ENCODE data around the gene EID1. TPM values are rescaled to one million over a fixed set of nuclear protein-coding genes. Genes with fewer than 3 reads are reported as not detected.

EID1 gene
- total RNA-seq = 100 to 1,000 TPM; 204 to 266 (median 227) TPM

- intact Hi-C loops (cut with DNase I; ENCODE audit: low total_unique reads) = no loop called here
- no peaks in the 10 kb centered on the region for H3K27me3 ChIP-seq
- H3K36me3 ChIP-seq = no peaks in the 10 kb centered on the region
- peaks cover 0 to 10% of the 10 kb centered on the region in 2 donors for H3K4me1 ChIP-seq
- DNase-seq (ENCODE audit: low spot score in 2 of 2) = peak; percentile 88 to 90
- H3K9me3 ChIP-seq = no peaks in the 10 kb centered on the region
- H3K4me3 ChIP-seq = peak within 1 kb of the TSS; percentile 58 to 88 (median 82)
- TF ChIP-seq CTCF (IDR thresholded peaks at IDR 0.05) = no peak
- peak; percentile 50 for TF ChIP-seq POLR2A (IDR thresholded peaks at IDR 0.05)
- peak; percentile 94 for TF ChIP-seq POLR2AphosphoS5 (IDR thresholded peaks at IDR 0.05)
- peak within 1 kb of the TSS; percentile 89 for H3K27ac ChIP-seq
These were observed at the start of gene EID1 for GRCh38 chr15:48877630-48878595. TSS of gene EID1 (plus strand) at chr15:48878134. CDS start at chr15:48878177, 43 bp downstream.

- H3K4me3 ChIP-seq = no peak overlapping the region
- intact Hi-C loops (cut with DNase I; ENCODE audit: low total_unique reads) = no loop called here
- no peaks in the 10 kb centered on the region for H3K27me3 ChIP-seq
- H3K27ac ChIP-seq = no peak overlapping the region
- TF ChIP-seq POLR2AphosphoS5 (IDR thresholded peaks at IDR 0.05) = no peak
- TF ChIP-seq POLR2A (IDR thresholded peaks at IDR 0.05) = no peak
- no peak for TF ChIP-seq CTCF (IDR thresholded peaks at IDR 0.05)
- H3K36me3 ChIP-seq = no peaks in the 10 kb centered on the region
- no peak for DNase-seq (ENCODE audit: low spot score in 2 of 2)
- H3K9me3 ChIP-seq = peaks cover 7 to 16% of the 10 kb centered on the region in 2 donors
- no peaks in the 10 kb centered on the region for H3K4me1 ChIP-seq
These were observed 49.5 kb upstream of the EID1 start for GRCh38 chr15:48828471-48828870.

GRCh38 chr15:48828906-48829305 lies 49.0 kb upstream of the EID1 start:
- H3K9me3 ChIP-seq = peaks cover 11 to 19% of the 10 kb centered on the region in 2 donors
- H3K27me3 ChIP-seq = no peaks in the 10 kb centered on the region
- no peak overlapping the region for H3K4me3 ChIP-seq
- intact Hi-C loops (cut with DNase I; ENCODE audit: low total_unique reads) = no loop called here
- no peak for DNase-seq (ENCODE audit: low spot score in 2 of 2)
- no peaks in the 10 kb centered on the region for H3K36me3 ChIP-seq
- H3K4me1 ChIP-seq = no peaks in the 10 kb centered on the region
- no peak for TF ChIP-seq POLR2AphosphoS5 (IDR thresholded peaks at IDR 0.05)
- no peak for TF ChIP-seq POLR2A (IDR thresholded peaks at IDR 0.05)
- TF ChIP-seq CTCF (IDR thresholded peaks at IDR 0.05) = no peak
- no peak overlapping the region for H3K27ac ChIP-seq

GRCh38 chr15:48832648-48833047 lies 45.3 kb upstream of the EID1 start:
- no peak for TF ChIP-seq POLR2AphosphoS5 (IDR thresholded peaks at IDR 0.05)
- no peak overlapping the region for H3K4me3 ChIP-seq
- H3K4me1 ChIP-seq = no peaks in the 10 kb centered on the region
- no peaks in the 10 kb centered on the region for H3K27me3 ChIP-seq
- no peak overlapping the region for H3K27ac ChIP-seq
- no peak for DNase-seq (ENCODE audit: low spot score in 2 of 2)
- intact Hi-C loops (cut with DNase I; ENCODE audit: low total_unique reads) = no loop called here
- H3K36me3 ChIP-seq = no peaks in the 10 kb centered on the region
- peaks cover 12 to 19% of the 10 kb centered on the region in 2 donors for H3K9me3 ChIP-seq

- H3K27me3 ChIP-seq = no peaks in the 10 kb centered on the region
These were observed 44.3 kb upstream of the EID1 start for GRCh38 chr15:48833526-48834239.

More at GRCh38 chr15:48833526-48834239, 44.3 kb upstream of the EID1 start:
- Histone ChIP-seq H3K36me3 (no peaks in the 10 kb centered on the region), H3K9me3 (peaks cover 12 to 19% of the 10 kb centered on the region in 2 donors), H3K4me3 (no peak overlapping the region), H3K27ac (no peak overlapping the region), H3K4me1 (no peaks in the 10 kb centered on the region)
- DNase-seq (ENCODE audit: low spot score in 2 of 2) = no peak
- intact Hi-C loops (cut with DNase I; ENCODE audit: low total_unique reads) = no loop called here
- TF ChIP-seq POLR2A (IDR thresholded peaks at IDR 0.05) (no peak), CTCF (IDR thresholded peaks at IDR 0.05) (no peak), POLR2AphosphoS5 (IDR thresholded peaks at IDR 0.05) (no peak)

Measured in breast epithelium (tissue), 4 donors.